ENCODE data around the gene SLC22A23. TPM values are rescaled to one million over a fixed set of nuclear protein-coding genes. Genes with fewer than 3 reads are reported as not detected.

Gene SLC22A23
- total RNA-seq, 1 experiment from 2014 or later: 38.2 TPM

DNA sequence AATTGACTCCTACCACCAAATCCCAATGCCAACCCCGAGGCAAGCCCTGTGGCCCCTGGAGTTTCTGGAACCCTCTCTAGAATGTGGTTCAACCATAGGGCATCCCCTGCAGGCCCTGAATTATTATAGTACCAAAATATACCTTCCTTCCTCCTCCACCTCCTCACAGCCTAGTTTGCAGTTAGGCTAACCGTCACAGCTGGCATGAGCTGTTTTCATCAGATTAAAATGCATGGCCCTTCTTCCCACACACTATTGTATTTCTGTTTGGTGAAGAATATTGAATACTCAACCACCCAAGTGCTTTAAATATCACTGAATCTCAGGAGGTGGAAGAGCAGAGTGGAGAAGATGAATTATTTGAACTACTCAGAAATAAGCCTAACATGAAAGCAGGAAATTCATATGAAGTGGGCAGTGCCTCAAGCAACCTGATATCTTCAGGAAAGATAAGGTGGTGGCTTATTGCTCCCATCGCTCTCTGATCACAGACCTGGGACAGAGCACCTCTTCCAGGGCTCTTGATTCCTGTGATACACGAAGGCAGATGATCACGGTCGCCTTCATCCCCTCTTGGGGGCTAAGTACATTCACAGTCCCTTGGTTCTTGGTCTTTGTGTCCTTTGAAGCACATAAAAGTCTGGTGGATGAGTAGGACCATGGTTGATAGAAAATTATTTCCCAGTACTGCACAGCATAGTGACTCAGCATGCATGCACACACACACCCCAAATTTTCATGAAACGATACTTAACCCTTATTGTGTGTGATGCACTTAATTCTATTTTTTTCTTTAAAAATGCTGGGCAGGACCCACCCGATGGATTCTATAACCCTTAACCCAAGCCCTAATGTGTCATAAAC, 107.2 kb downstream of the SLC22A23 start:
- Mint-ChIP-seq H3K27me3 (ENCODE audit: low read depth) (no peaks in the 10 kb centered on the region), H3K4me3 (no peak overlapping the region), H3K36me3 (peaks cover 4% of the 10 kb centered on the region; the same call in 1 of the 2 replicates), H3K9me3 (no peaks in the 10 kb centered on the region), H3K4me1 (peaks cover 75% of the 10 kb centered on the region), H3K27ac (no peak overlapping the region)
- TF ChIP-seq NFYB (CRISPR knock-in tag; conservative IDR thresholded peaks at IDR 0.05; ENCODE audit: low read depth): no peak
- TF ChIP-seq, protein P1, sequence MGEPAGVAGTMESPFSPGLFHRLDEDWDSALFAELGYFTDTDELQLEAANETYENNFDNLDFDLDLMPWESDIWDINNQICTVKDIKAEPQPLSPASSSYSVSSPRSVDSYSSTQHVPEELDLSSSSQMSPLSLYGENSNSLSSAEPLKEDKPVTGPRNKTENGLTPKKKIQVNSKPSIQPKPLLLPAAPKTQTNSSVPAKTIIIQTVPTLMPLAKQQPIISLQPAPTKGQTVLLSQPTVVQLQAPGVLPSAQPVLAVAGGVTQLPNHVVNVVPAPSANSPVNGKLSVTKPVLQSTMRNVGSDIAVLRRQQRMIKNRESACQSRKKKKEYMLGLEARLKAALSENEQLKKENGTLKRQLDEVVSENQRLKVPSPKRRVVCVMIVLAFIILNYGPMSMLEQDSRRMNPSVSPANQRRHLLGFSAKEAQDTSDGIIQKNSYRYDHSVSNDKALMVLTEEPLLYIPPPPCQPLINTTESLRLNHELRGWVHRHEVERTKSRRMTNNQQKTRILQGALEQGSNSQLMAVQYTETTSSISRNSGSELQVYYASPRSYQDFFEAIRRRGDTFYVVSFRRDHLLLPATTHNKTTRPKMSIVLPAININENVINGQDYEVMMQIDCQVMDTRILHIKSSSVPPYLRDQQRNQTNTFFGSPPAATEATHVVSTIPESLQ (CRISPR knock-in tag; IDR thresholded peaks at IDR 0.05): no peak
- CTCF ChIA-PET: interaction anchor here (2.0 kb wide), 1 partner anchor 19 kb away, joined by 8 read pairs; no protein-coding TSS in a partner anchor
- no peak for DNase-seq (ENCODE audit: low spot score)
- POLR2A ChIA-PET: no interaction called here
- no peak for ATAC-seq

DNA sequence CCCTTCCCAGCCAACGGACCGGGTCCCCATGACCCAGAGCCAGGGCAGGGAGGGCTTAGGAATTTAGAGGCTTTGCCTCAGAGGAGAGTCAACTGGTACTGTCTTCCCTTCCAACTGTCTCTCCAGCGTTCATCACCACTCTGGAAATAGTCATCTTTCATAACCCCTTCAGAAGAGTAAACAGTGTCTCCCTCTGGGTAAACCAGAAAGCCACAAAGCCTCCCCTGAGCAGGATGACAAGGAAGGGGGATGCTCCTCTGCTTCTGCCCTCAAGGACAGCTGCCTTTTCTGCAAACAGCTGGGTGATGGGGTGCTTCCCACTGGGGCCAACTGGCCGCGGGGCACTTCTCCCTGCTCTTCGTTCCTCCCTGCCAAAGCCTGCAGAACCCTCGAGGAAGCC, 108.0 kb downstream of the SLC22A23 start:
- peaks cover 4% of the 10 kb centered on the region; the same call in 1 of the 2 replicates for H3K36me3 Mint-ChIP-seq
- TF ChIP-seq, protein P2, sequence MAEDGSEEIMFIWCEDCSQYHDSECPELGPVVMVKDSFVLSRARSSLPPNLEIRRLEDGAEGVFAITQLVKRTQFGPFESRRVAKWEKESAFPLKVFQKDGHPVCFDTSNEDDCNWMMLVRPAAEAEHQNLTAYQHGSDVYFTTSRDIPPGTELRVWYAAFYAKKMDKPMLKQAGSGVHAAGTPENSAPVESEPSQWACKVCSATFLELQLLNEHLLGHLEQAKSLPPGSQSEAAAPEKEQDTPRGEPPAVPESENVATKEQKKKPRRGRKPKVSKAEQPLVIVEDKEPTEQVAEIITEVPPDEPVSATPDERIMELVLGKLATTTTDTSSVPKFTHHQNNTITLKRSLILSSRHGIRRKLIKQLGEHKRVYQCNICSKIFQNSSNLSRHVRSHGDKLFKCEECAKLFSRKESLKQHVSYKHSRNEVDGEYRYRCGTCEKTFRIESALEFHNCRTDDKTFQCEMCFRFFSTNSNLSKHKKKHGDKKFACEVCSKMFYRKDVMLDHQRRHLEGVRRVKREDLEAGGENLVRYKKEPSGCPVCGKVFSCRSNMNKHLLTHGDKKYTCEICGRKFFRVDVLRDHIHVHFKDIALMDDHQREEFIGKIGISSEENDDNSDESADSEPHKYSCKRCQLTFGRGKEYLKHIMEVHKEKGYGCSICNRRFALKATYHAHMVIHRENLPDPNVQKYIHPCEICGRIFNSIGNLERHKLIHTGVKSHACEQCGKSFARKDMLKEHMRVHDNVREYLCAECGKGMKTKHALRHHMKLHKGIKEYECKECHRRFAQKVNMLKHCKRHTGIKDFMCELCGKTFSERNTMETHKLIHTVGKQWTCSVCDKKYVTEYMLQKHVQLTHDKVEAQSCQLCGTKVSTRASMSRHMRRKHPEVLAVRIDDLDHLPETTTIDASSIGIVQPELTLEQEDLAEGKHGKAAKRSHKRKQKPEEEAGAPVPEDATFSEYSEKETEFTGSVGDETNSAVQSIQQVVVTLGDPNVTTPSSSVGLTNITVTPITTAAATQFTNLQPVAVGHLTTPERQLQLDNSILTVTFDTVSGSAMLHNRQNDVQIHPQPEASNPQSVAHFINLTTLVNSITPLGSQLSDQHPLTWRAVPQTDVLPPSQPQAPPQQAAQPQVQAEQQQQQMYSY (CRISPR knock-in tag; IDR thresholded peaks at IDR 0.05): no peak
- TF ChIP-seq, protein P3, sequence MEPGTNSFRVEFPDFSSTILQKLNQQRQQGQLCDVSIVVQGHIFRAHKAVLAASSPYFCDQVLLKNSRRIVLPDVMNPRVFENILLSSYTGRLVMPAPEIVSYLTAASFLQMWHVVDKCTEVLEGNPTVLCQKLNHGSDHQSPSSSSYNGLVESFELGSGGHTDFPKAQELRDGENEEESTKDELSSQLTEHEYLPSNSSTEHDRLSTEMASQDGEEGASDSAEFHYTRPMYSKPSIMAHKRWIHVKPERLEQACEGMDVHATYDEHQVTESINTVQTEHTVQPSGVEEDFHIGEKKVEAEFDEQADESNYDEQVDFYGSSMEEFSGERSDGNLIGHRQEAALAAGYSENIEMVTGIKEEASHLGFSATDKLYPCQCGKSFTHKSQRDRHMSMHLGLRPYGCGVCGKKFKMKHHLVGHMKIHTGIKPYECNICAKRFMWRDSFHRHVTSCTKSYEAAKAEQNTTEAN (CRISPR knock-in tag; IDR thresholded peaks at IDR 0.05): no peak
- TF ChIP-seq ZNF138 (CRISPR knock-in tag; conservative IDR thresholded peaks at IDR 0.05) (no peak), NFE2L1 (CRISPR knock-in tag; IDR thresholded peaks at IDR 0.05) (no peak), ETV6 (CRISPR knock-in tag; IDR thresholded peaks at IDR 0.05) (no peak), NFATC4 (CRISPR knock-in tag; IDR thresholded peaks at IDR 0.05) (no peak), ZNF317 (CRISPR knock-in tag; IDR thresholded peaks at IDR 0.05; ENCODE audit: borderline replicate concordance, low read depth) (no peak), SMAD4 (CRISPR knock-in tag; IDR thresholded peaks at IDR 0.05) (no peak)
- no peak overlapping the region for H3K4me3 Mint-ChIP-seq
- H3K9me3 Mint-ChIP-seq: no peaks in the 10 kb centered on the region
- DNase-seq (ENCODE audit: low spot score): no peak
- POLR2A ChIA-PET: interaction anchor here (1.1 kb wide), 1 partner anchor 10 kb away, joined by 3 read pairs; no protein-coding TSS in a partner anchor
- H3K27ac Mint-ChIP-seq: no peak overlapping the region
- peaks cover 71% of the 10 kb centered on the region for H3K4me1 Mint-ChIP-seq
- no peak for ATAC-seq
- H3K27me3 Mint-ChIP-seq (ENCODE audit: low read depth): no peaks in the 10 kb centered on the region
- CTCF ChIA-PET: interaction anchor here (1.3 to 2.0 kb wide), 2 partner anchors 9 to 18 kb away, joined by 5 to 8 read pairs; no protein-coding TSS in a partner anchor

DNA sequence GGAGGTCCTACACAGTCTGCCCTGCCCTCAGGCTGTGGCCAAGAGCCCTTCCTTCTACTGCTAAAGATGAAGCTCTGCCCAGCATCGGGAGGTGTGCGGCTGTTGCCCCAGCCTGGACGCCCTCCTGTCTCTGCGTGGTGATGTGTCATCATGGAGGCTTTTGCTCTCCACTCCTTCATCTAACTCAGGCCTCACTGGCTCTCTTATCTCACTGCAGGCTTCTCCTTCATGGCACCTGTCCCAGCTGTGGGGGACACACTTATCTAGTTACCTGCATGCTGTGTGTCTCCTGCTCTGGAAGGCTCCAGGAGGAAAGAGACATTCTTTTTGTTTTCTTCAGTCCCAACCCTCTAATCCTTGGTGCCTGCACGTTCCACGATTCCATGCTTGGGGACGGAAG, 109.0 kb downstream of the SLC22A23 start:
- no peak for ATAC-seq
- peaks cover 70% of the 10 kb centered on the region for H3K4me1 Mint-ChIP-seq
- CTCF ChIA-PET: interaction anchor here (1.3 to 2.0 kb wide), 2 partner anchors 8 to 17 kb away, joined by 5 to 8 read pairs; no protein-coding TSS in a partner anchor
- peaks cover 4% of the 10 kb centered on the region; the same call in 1 of the 2 replicates for H3K36me3 Mint-ChIP-seq
- no peaks in the 10 kb centered on the region for H3K9me3 Mint-ChIP-seq
- no peaks in the 10 kb centered on the region for H3K27me3 Mint-ChIP-seq (ENCODE audit: low read depth)
- no peak overlapping the region for H3K4me3 Mint-ChIP-seq
- H3K27ac Mint-ChIP-seq: no peak overlapping the region
- POLR2A ChIA-PET: no interaction called here
- no peak for DNase-seq (ENCODE audit: low spot score)
- TF ChIP-seq ZNF423 (CRISPR knock-in tag; IDR thresholded peaks at IDR 0.05) (no peak), SMAD3 (CRISPR knock-in tag; IDR thresholded peaks at IDR 0.05; ENCODE audit: borderline replicate concordance) (no peak), CREB1 (CRISPR knock-in tag; IDR thresholded peaks at IDR 0.05) (no peak)
- TF ChIP-seq, protein P4, sequence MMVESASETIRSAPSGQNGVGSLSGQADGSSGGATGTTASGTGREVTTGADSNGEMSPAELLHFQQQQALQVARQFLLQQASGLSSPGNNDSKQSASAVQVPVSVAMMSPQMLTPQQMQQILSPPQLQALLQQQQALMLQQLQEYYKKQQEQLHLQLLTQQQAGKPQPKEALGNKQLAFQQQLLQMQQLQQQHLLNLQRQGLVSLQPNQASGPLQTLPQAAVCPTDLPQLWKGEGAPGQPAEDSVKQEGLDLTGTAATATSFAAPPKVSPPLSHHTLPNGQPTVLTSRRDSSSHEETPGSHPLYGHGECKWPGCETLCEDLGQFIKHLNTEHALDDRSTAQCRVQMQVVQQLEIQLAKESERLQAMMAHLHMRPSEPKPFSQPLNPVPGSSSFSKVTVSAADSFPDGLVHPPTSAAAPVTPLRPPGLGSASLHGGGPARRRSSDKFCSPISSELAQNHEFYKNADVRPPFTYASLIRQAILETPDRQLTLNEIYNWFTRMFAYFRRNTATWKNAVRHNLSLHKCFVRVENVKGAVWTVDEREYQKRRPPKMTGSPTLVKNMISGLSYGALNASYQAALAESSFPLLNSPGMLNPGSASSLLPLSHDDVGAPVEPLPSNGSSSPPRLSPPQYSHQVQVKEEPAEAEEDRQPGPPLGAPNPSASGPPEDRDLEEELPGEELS (CRISPR knock-in tag; IDR thresholded peaks at IDR 0.05): no peak
- TF ChIP-seq, protein P5, sequence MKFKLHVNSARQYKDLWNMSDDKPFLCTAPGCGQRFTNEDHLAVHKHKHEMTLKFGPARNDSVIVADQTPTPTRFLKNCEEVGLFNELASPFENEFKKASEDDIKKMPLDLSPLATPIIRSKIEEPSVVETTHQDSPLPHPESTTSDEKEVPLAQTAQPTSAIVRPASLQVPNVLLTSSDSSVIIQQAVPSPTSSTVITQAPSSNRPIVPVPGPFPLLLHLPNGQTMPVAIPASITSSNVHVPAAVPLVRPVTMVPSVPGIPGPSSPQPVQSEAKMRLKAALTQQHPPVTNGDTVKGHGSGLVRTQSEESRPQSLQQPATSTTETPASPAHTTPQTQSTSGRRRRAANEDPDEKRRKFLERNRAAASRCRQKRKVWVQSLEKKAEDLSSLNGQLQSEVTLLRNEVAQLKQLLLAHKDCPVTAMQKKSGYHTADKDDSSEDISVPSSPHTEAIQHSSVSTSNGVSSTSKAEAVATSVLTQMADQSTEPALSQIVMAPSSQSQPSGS (CRISPR knock-in tag; IDR thresholded peaks at IDR 0.05; ENCODE audit: borderline replicate concordance, low read depth): no peak
- TF ChIP-seq, protein P6, sequence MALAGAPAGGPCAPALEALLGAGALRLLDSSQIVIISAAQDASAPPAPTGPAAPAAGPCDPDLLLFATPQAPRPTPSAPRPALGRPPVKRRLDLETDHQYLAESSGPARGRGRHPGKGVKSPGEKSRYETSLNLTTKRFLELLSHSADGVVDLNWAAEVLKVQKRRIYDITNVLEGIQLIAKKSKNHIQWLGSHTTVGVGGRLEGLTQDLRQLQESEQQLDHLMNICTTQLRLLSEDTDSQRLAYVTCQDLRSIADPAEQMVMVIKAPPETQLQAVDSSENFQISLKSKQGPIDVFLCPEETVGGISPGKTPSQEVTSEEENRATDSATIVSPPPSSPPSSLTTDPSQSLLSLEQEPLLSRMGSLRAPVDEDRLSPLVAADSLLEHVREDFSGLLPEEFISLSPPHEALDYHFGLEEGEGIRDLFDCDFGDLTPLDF (CRISPR knock-in tag; IDR thresholded peaks at IDR 0.05): no peak
